Smooth muscle cell (in vitro differentiated cells): ENCODE data around the gene CRKL. TPM values are rescaled to one million over a fixed set of nuclear protein-coding genes. Genes with fewer than 3 reads are reported as not detected.

Experiments used
- DNase-seq: peaks from one replicate; lab custom pipeline; 2025; ENCODE audit not compliant: unreplicated experiment; lab: John Stamatoyannopoulos, UW
- H2AFZ ChIP-seq: fragments of 200-600 bp; sonication (generic); 2 replicates; pipeline ENCODE4 v1.6.0; 2016; ENCODE audit warnings: antibody characterized with exemption, low read depth, mild to moderate bottlenecking
- H3F3A ChIP-seq: fragments of 200-600 bp; sonication (generic); 2 replicates; pipeline ENCODE4 v1.6.0; 2017; ENCODE audit warnings: antibody characterized with exemption, low read depth
- H3K27ac ChIP-seq: fragments of 200-600 bp; sonication (generic); 2 replicates; pipeline ENCODE4 v1.5.1; 2016; ENCODE audit warnings: low read depth, mild to moderate bottlenecking
- H3K27me3 ChIP-seq: fragments of 200-600 bp; sonication (generic); 2 replicates; pipeline ENCODE4 v1.6.1; 2016; ENCODE audit warnings: low read depth, mild to moderate bottlenecking
- H3K36me3 ChIP-seq: fragments of 200-600 bp; sonication (generic); 2 replicates; pipeline ENCODE4 v1.5.1; 2016; ENCODE audit warnings: low read depth
- H3K4me1 ChIP-seq: fragments of 200-600 bp; sonication (generic); 2 replicates; pipeline ENCODE4 v1.5.1; 2016; ENCODE audit warnings: low read depth
- H3K4me2 ChIP-seq: fragments of 200-600 bp; sonication (generic); 2 replicates; pipeline ENCODE4 v1.6.0; 2016; ENCODE audit warnings: mild to moderate bottlenecking
- H3K4me3 ChIP-seq: fragments of 200-600 bp; sonication (generic); 2 replicates; pipeline ENCODE4 v1.5.1; 2016; ENCODE audit warnings: mild to moderate bottlenecking
- H3K79me2 ChIP-seq: fragments of 200-600 bp; sonication (generic); 2 replicates; pipeline ENCODE4 v1.6.0; 2016; ENCODE audit warnings: low read depth, mild to moderate bottlenecking
- H3K9ac ChIP-seq: fragments of 200-600 bp; sonication (generic); 2 replicates; pipeline ENCODE4 v1.6.0; 2016; ENCODE audit warnings: low read depth
- H3K9me3 ChIP-seq: fragments of 200-600 bp; sonication (generic); replicated peaks from 2 replicates; pipeline ENCODE4 v1.5.1; 2016; ENCODE audit warnings: low read depth
- H4K20me1 ChIP-seq: fragments of 200-600 bp; sonication (generic); 2 replicates; pipeline ENCODE4 v1.6.0; 2016; ENCODE audit warnings: low read depth
- CTCF ChIP-seq: fragments of 200-600 bp; sonication (generic); IDR thresholded peaks from 2 replicates; pipeline ENCODE4 v1.5.1; 2017; ENCODE audit warnings: borderline replicate concordance, mild to moderate bottlenecking, antibody characterized with exemption; ENCODE audit not compliant: insufficient read depth, poor library complexity, severe bottlenecking
- WGBS: methylation state at CpG from one replicate; pipeline ENCODE4 v1.1.7; 2016; ENCODE audit warnings: low lambda C conversion rate; 5-methylcytosine and 5-hydroxymethylcytosine counted together
- polyA plus RNA-seq: library from polyadenylated mRNA; unstranded; fragments of >200 nt; fragmentation: Nextera tagmentation; extraction: Ambion mirVana; gene quantifications from 2 replicates; pipeline ENCODE4 v1.2.1, GENCODE V29; 2016
- total RNA-seq: library from RNA; depleted of rRNA; stranded (reverse); fragments of >200 nt; gene quantifications from 2 replicates; pipeline ENCODE4 v1.2.3, GENCODE V29; 2014

Gene CRKL
- total and polyA plus RNA-seq, 2 experiments from 2014 or later = 26.6 to 40.9 TPM

- 82% methylated on average over 19 of the region's 21 CpGs for WGBS
- Histone ChIP-seq H3K27ac (no peak overlapping the region), H2AFZ (no peak overlapping the region), H3F3A (no peaks in the 10 kb centered on the region), H3K9ac (no peak overlapping the region), H3K9me3 (no peaks in the 10 kb centered on the region), H3K4me3 (no peak overlapping the region), H3K4me1 (peaks cover 10% of the 10 kb centered on the region), H3K4me2 (no peak overlapping the region), H3K36me3 (no peaks in the 10 kb centered on the region), H3K79me2 (no peaks in the 10 kb centered on the region), H4K20me1 (no peaks in the 10 kb centered on the region), H3K27me3 (no peaks in the 10 kb centered on the region)
- no peak for DNase-seq
- TF ChIP-seq CTCF = no peak
Measured at GRCh38 chr22:20972933-20973577, 55.8 kb downstream of the CRKL start.

GRCh38 chr22:20973634-20974286 lies 56.6 kb downstream of the CRKL start:
- no peak for DNase-seq
- no peak overlapping the region for H3K4me2 ChIP-seq
- peaks cover 10% of the 10 kb centered on the region for H3K4me1 ChIP-seq
- H3K4me3 ChIP-seq = no peak overlapping the region
- no peaks in the 10 kb centered on the region for H4K20me1 ChIP-seq
- H3F3A ChIP-seq = no peaks in the 10 kb centered on the region
- 84% methylated on average over 20 of the region's 21 CpGs for WGBS
- no peaks in the 10 kb centered on the region for H3K36me3 ChIP-seq
- TF ChIP-seq CTCF = no peak
- no peak overlapping the region for H3K9ac ChIP-seq
- H3K27ac ChIP-seq = no peak overlapping the region
- no peaks in the 10 kb centered on the region for H3K79me2 ChIP-seq
- no peaks in the 10 kb centered on the region for H3K27me3 ChIP-seq
- no peaks in the 10 kb centered on the region for H3K9me3 ChIP-seq
- no peak overlapping the region for H2AFZ ChIP-seq

GRCh38 chr22:20974336-20974955 lies 57.2 kb downstream of the CRKL start:
- H3K36me3 ChIP-seq = no peaks in the 10 kb centered on the region
- H3K79me2 ChIP-seq = no peaks in the 10 kb centered on the region
- no peaks in the 10 kb centered on the region for H3F3A ChIP-seq
- H3K27ac ChIP-seq = no peak overlapping the region
- no peak overlapping the region for H2AFZ ChIP-seq
- DNase-seq = no peak
- 90% methylated on average over 16 of the region's 16 CpGs for WGBS
- no peak for TF ChIP-seq CTCF
- no peaks in the 10 kb centered on the region for H3K9me3 ChIP-seq
- no peaks in the 10 kb centered on the region for H4K20me1 ChIP-seq
- no peak overlapping the region for H3K4me3 ChIP-seq
- no peak overlapping the region for H3K9ac ChIP-seq
- H3K4me1 ChIP-seq = peaks cover 10% of the 10 kb centered on the region
- H3K4me2 ChIP-seq = no peak overlapping the region
- no peaks in the 10 kb centered on the region for H3K27me3 ChIP-seq
